AG04450 (cell line): ENCODE results near the gene RBM28. TPM values are rescaled to one million over a fixed set of nuclear protein-coding genes. Genes with fewer than 3 reads are reported as not detected.

ENCODE experiments used
- CTCF ChIA-PET: fragments of 300-600, 350-600 bp; formaldehyde crosslinking; extraction: SDS; loops from one replicate; lab custom pipeline; 2022; ENCODE audit warnings: antibody characterized with exemption, inconsistent platforms; lab: Charles Lee
- POLR2A ChIA-PET: fragments of 350-600 bp; formaldehyde crosslinking; extraction: SDS; loops from one replicate; lab custom pipeline; 2021; ENCODE audit warnings: antibody characterized with exemption, inconsistent platforms; lab: Yijun Ruan, JAX
- DNase-seq: peaks from one replicate; pipeline ENCODE4 v3.0.0-alpha.2; 2011; ENCODE audit warnings: low read depth, low spot score
- H3K27ac ChIP-seq: one replicate; pipeline ENCODE4 v1.5.1; 2012; ENCODE audit warnings: low read depth, low read length, control low read depth
- H3K27me3 ChIP-seq: one replicate; pipeline ENCODE4 v1.6.0; 2012; ENCODE audit warnings: low read length; ENCODE audit not compliant: control insufficient read depth, insufficient read depth
- H3K4me3 ChIP-seq: 2 replicates; pipeline ENCODE4 v1.5.1; 2011; ENCODE audit warnings: mild to moderate bottlenecking, low read depth, low read length, control low read depth
- H3K9me3 ChIP-seq: 2 replicates; pipeline ENCODE4 v1.5.1; 2012; ENCODE audit warnings: low read length; ENCODE audit not compliant: control insufficient read depth, insufficient read depth
- polyA plus RNA-seq: library from polyadenylated mRNA; depleted of rRNA; stranded (reverse); fragments of >200 nt; gene quantifications from 2 replicates; pipeline ENCODE4 v1.2.3, GENCODE V29; 2011
- TF ChIP-seq, protein P1 (sequence below): IDR thresholded peaks from 2 replicates; pipeline ENCODE4 v1.5.1; 2011; ENCODE audit warnings: low read depth, low read length, control low read depth, inconsistent platforms

The RBM28 gene
- polyA plus RNA-seq, 1 experiment = 19.0 TPM

DNA sequence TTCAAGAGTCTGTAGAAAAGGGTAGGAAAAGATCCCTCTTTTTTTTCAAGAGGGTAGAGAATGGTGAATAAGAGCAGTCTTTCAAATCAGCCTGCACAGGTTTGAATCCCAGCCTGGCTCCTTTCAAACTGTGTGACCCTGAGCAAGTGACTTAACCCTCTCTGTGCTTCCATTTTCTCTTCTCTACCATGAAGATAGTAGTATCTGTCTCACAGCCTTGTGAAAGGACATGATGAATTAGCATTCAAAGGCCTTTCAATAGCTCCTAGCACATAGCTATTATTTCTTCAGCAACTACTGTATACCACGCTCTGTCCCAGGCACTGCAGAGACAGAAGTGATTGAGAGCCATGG is 77.2 kb downstream of the RBM28 start:
- ChIA-PET POLR2A (no interaction called here), CTCF (no interaction called here)
- H3K27ac ChIP-seq = no peak overlapping the region
- TF ChIP-seq, protein P1, sequence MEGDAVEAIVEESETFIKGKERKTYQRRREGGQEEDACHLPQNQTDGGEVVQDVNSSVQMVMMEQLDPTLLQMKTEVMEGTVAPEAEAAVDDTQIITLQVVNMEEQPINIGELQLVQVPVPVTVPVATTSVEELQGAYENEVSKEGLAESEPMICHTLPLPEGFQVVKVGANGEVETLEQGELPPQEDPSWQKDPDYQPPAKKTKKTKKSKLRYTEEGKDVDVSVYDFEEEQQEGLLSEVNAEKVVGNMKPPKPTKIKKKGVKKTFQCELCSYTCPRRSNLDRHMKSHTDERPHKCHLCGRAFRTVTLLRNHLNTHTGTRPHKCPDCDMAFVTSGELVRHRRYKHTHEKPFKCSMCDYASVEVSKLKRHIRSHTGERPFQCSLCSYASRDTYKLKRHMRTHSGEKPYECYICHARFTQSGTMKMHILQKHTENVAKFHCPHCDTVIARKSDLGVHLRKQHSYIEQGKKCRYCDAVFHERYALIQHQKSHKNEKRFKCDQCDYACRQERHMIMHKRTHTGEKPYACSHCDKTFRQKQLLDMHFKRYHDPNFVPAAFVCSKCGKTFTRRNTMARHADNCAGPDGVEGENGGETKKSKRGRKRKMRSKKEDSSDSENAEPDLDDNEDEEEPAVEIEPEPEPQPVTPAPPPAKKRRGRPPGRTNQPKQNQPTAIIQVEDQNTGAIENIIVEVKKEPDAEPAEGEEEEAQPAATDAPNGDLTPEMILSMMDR = no peak
- no peak overlapping the region for H3K4me3 ChIP-seq
- H3K9me3 ChIP-seq = peaks cover 5% of the 10 kb centered on the region; the same call in 1 of the 2 replicates
- H3K27me3 ChIP-seq = peaks cover 51% of the 10 kb centered on the region
- no peak for DNase-seq

DNA sequence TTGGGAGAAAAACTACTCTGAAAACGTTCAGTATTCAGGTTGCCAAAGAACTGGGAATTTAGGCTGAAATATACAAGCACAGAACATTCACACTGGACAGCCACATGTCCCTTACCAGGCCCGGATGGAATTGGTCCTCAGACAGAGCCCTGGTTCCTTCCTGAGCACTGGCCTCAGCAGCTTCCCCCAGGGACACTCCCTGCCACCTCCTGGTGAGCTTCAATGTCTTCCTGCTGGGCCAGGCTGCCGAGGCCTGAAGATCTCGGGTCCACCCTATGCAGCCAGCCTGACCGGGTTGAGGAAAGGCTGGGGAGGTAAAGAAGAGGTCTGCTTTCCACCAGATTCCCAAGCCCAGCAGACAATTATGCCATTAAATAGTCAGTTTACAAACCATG is 77.8 kb downstream of the RBM28 start:
- no peak overlapping the region for H3K4me3 ChIP-seq
- H3K9me3 ChIP-seq = peaks cover 3% of the 10 kb centered on the region; the same call in 1 of the 2 replicates
- no peak overlapping the region for H3K27ac ChIP-seq
- CTCF ChIA-PET = no interaction called here
- TF ChIP-seq, protein P1 = no peak
- peaks cover 45% of the 10 kb centered on the region for H3K27me3 ChIP-seq
- POLR2A ChIA-PET = no interaction called here
- DNase-seq = no peak

DNA sequence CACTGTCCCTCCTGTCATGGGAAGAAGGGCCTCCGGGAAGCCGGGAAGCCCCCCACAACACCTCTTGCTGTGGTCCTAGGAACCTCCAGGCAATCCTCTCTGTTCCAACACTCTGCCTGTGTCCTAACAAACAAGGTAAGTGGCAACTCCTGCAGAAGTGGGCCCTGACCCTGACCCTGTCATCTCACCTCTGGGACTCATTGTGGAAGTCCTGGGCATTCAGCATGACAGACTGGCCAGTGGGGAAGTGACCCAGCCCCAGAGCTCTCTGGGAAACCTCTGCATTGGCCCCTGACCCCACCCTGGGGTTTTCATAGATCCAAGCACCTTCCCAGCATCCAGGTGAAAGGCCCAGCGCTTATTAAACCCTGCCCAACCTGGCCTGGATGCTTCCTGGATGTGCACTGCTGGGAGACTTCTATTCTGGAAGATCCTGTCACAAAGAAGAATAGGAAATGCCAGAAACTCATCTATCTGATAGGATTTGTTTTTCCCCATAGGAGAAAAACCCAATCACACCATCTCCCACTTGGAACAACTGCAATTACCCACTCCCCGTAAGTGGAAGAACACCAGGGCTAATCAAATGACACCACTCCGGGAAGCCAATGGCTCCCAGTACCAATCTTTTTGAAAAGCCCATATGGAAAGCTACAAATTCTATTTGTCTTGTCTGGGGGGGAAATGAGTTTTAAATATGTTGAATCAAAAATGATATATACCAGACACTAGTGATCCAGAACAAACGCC is 78.4 kb downstream of the RBM28 start:
- DNase-seq = no peak
- ChIA-PET POLR2A (no interaction called here), CTCF (no interaction called here)
- TF ChIP-seq, protein P1 = no peak
- Histone ChIP-seq H3K4me3 (no peak overlapping the region), H3K9me3 (no peaks in the 10 kb centered on the region), H3K27ac (no peak overlapping the region), H3K27me3 (peaks cover 45% of the 10 kb centered on the region)

DNA sequence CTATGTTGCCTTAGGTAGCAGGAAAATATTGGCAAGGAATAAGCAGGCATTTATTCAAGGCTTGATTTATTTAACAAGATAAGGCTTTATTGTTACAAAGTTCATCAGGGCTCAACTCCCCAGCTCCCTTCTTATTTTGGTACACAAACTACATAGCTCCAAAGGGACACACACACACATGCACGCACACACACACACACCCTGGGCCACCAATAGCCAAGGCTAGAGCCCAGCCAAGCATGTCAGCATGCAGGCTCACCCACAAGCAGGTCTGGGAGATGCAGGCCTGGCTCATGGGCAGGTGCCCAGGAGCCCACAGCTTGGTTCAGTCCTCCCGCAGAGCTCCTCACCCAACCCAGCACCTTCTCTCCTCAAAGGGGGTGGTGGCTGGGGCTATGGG is 79.2 kb downstream of the RBM28 start:
- H3K27ac ChIP-seq = no peak overlapping the region
- DNase-seq = no peak
- CTCF ChIA-PET = interaction anchor here (0.6 kb wide), 1 partner anchor 92 kb away, joined by 3 read pairs; no protein-coding TSS in a partner anchor
- TF ChIP-seq, protein P1 = no peak
- POLR2A ChIA-PET = no interaction called here
- H3K9me3 ChIP-seq = no peaks in the 10 kb centered on the region
- H3K27me3 ChIP-seq = peaks cover 42% of the 10 kb centered on the region
- H3K4me3 ChIP-seq = no peak overlapping the region

DNA sequence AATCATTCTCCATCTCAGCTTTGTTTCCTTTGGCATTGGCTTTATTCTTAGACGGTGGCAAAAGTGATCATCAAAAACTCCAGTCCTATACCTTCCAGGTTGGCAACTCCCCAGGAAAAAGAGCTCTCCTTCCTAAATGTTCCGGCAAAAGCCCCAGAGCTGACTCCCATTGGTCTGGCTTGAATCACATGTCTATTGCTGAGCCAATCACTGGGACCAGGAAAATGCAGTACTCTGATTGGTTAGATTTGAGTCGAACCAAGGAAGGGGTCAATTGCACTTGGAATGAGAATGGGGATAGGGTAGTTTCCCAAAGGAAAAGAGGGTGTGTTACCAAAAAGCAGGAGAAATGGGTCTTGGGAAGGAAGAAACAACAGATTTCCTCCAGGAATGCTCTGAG is 80.3 kb downstream of the RBM28 start:
- CTCF ChIA-PET = no interaction called here

More for the DNA sequence above, 80.3 kb downstream of the RBM28 start:
- H3K27me3 ChIP-seq = peaks cover 42% of the 10 kb centered on the region
- no peak for DNase-seq
- H3K27ac ChIP-seq = no peak overlapping the region
- no peaks in the 10 kb centered on the region for H3K9me3 ChIP-seq
- no peak overlapping the region for H3K4me3 ChIP-seq
- TF ChIP-seq, protein P1 = no peak
- POLR2A ChIA-PET = no interaction called here
